Measurements from ENCODE around the gene PNP. TPM values are rescaled to one million over a fixed set of nuclear protein-coding genes. Genes with fewer than 3 reads are reported as not detected.
A peak's percentile ranks its signal among the peaks of the same experiment; 100 is the strongest.
"Not testable (repeated sequence)": the region's sequence is repeated elsewhere in the genome, so short reads cannot be mapped to it uniquely, and the experiment has no call there.

Gene PNP
- total RNA-seq, 1 donor from 2014 or later = 96.5 TPM

- TF ChIP-seq, protein P1, sequence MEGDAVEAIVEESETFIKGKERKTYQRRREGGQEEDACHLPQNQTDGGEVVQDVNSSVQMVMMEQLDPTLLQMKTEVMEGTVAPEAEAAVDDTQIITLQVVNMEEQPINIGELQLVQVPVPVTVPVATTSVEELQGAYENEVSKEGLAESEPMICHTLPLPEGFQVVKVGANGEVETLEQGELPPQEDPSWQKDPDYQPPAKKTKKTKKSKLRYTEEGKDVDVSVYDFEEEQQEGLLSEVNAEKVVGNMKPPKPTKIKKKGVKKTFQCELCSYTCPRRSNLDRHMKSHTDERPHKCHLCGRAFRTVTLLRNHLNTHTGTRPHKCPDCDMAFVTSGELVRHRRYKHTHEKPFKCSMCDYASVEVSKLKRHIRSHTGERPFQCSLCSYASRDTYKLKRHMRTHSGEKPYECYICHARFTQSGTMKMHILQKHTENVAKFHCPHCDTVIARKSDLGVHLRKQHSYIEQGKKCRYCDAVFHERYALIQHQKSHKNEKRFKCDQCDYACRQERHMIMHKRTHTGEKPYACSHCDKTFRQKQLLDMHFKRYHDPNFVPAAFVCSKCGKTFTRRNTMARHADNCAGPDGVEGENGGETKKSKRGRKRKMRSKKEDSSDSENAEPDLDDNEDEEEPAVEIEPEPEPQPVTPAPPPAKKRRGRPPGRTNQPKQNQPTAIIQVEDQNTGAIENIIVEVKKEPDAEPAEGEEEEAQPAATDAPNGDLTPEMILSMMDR (IDR thresholded peaks at IDR 0.05; ENCODE audit: insufficient read depth, low read length, poor library complexity, severe bottlenecking) = no peak
These were observed 22.3 kb upstream of the PNP start for GRCh38 chr14:20446889-20447288.

DNA sequence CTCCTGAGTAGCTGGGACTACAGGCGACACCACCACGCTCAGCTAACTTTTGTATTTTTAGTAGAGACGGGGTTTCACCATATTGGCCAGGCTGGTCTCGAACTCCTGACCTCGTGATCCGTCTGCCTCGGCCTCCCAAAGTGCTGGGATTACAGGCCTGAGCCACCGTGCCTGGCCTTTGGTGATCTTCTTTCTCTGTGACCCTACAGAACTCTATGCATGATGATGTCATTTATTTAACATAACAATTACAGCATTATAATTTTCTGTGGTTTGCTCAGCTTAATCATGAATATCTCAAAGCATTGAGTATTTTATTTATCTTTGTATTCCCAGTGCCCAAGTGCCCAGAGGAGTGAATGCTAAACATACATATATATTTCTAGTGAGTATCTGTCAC is 16.4 kb upstream of the PNP start:
- H3K36me3 ChIP-seq (ENCODE audit: control insufficient read depth, insufficient read depth, low read length); H3K4me3 ChIP-seq (ENCODE audit: low read depth, low read length); DNase-seq (ENCODE audit: low read depth); H3K27me3 ChIP-seq (ENCODE audit: control insufficient read depth, insufficient read depth, low read length): not testable (repeated sequence)

More at GRCh38 chr14:20446889-20447288, 22.3 kb upstream of the PNP start:
- H3K36me3 ChIP-seq (ENCODE audit: control insufficient read depth, insufficient read depth, low read length) = peaks cover 1% of the 10 kb centered on the region
- H3K27me3 ChIP-seq (ENCODE audit: control insufficient read depth, insufficient read depth, low read length) = no peaks in the 10 kb centered on the region
- H3K4me3 ChIP-seq (ENCODE audit: low read depth, low read length) = no peak overlapping the region
- no peak for DNase-seq (ENCODE audit: low read depth)

DNA sequence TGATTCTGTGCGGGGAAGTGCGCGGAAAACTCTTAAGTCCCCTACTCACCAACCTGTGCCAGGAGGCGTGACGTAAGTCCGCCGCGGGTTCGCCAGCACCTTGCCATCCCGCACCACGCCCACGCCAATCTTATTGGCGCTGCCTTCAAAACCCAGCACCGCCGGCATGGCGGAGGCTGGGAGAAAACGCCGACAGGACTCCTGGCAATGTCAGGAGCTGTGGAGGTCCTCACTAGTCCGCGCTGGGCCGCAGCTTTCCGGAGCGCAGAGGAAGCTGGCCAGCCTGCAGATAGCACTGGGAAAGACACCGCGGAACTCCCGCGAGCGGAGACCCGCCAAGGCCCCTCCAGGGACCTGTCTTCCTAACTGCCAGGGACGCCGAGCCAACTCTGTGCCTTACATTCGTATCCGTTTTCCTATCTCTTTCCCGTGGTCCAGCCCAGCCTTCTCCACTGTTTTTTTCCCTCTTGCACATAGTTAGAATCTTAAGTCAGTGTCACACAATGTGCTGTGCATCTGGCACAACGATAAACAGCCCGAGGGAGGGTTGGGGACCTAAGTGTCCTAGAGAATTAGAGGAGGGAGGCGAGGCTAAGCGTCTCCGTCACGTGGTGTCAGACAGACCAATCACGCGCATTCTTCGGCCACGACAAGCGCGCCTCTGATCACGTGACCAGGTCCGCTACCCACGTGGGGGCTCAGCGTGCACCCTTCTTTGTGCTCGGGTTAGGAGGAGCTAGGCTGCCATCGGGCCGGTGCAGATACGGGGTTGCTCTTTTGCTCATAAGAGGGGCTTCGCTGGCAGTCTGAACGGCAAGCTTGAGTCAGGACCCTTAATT is 14.5 kb upstream of the PNP start, which contains the start of the genes APEX1 and OSGEP:
APEX1 (plus strand) TSS at position 711 of the 839 bp plus-strand sequence. CDS start 420 bp downstream, outside the sequence.
OSGEP (minus strand) TSS at position 297 of the 839 bp plus-strand sequence; CDS start at position 168, 129 bp downstream.
- Histone ChIP-seq H3K27me3 (ENCODE audit: control insufficient read depth, insufficient read depth, low read length) (no peaks in the 10 kb centered on the region), H3K36me3 (ENCODE audit: control insufficient read depth, insufficient read depth, low read length) (peaks cover 3% of the 10 kb centered on the region), H3K4me3 (ENCODE audit: low read depth, low read length) (peak within 1 kb of the TSS; percentile 69)
- DNase-seq (ENCODE audit: low read depth) = peak; percentile 90
- TF ChIP-seq, protein P1 (IDR thresholded peaks at IDR 0.05; ENCODE audit: insufficient read depth, low read length, poor library complexity, severe bottlenecking) = no peak

- TF ChIP-seq, protein P1 (IDR thresholded peaks at IDR 0.05; ENCODE audit: insufficient read depth, low read length, poor library complexity, severe bottlenecking) = no peak
- no peak for DNase-seq (ENCODE audit: low read depth)
- no peaks in the 10 kb centered on the region for H3K27me3 ChIP-seq (ENCODE audit: control insufficient read depth, insufficient read depth, low read length)
- peaks cover 2% of the 10 kb centered on the region for H3K36me3 ChIP-seq (ENCODE audit: control insufficient read depth, insufficient read depth, low read length)
- peak overlapping the region; percentile 69 for H3K4me3 ChIP-seq (ENCODE audit: low read depth, low read length)
These were observed 13.6 kb upstream of the PNP start for GRCh38 chr14:20455355-20456300.

- TF ChIP-seq, protein P1 (IDR thresholded peaks at IDR 0.05; ENCODE audit: insufficient read depth, low read length, poor library complexity, severe bottlenecking) = no peak
- Histone ChIP-seq H3K36me3 (ENCODE audit: control insufficient read depth, insufficient read depth, low read length) (peaks cover 2% of the 10 kb centered on the region), H3K4me3 (ENCODE audit: low read depth, low read length) (no peak overlapping the region), H3K27me3 (ENCODE audit: control insufficient read depth, insufficient read depth, low read length) (no peaks in the 10 kb centered on the region)
- DNase-seq (ENCODE audit: low read depth) = no peak
These were observed 12.2 kb upstream of the PNP start for GRCh38 chr14:20456971-20457370.

Data from kidney epithelial cell (primary cell).